ENCODE data around the gene FOXP1.
"Not testable (repeated sequence)": the region's sequence is repeated elsewhere in the genome, so short reads cannot be mapped to it uniquely, and the experiment has no call there.

Gene FOXP1

GRCh38 chr3:71026634-71027578 is 556.6 kb downstream of the FOXP1 start:
- Histone ChIP-seq H3K27ac (ENCODE audit: low read depth, low read length) (no peak overlapping the region), H3K79me2 (ENCODE audit: control insufficient read depth, insufficient read depth, low read length, unreplicated experiment) (peaks cover 44% of the 10 kb centered on the region)

GRCh38 chr3:71025516-71025915 is 558.0 kb downstream of the FOXP1 start:
- Histone ChIP-seq H3K4me1 (ENCODE audit: control insufficient read depth, insufficient read depth, low read length, unreplicated experiment) (peaks cover 12% of the 10 kb centered on the region), H3K79me2 (ENCODE audit: control insufficient read depth, insufficient read depth, low read length, unreplicated experiment) (peaks cover 41% of the 10 kb centered on the region), H3K27me3 (ENCODE audit: insufficient read depth, low read length) (no peaks in the 10 kb centered on the region), H3K36me3 (ENCODE audit: insufficient read depth, low read length) (no peaks in the 10 kb centered on the region), H2AFZ (ENCODE audit: low read length, unreplicated experiment) (no peak overlapping the region), H3K27ac (ENCODE audit: low read depth, low read length) (no peak overlapping the region), H3K4me3 (ENCODE audit: low read depth, low read length) (no peak overlapping the region)

More at GRCh38 chr3:71026634-71027578, 556.6 kb downstream of the FOXP1 start:
- H3K4me3 ChIP-seq (ENCODE audit: low read depth, low read length), result no peak overlapping the region
- no peaks in the 10 kb centered on the region for H3K27me3 ChIP-seq (ENCODE audit: insufficient read depth, low read length)
- H2AFZ ChIP-seq (ENCODE audit: low read length, unreplicated experiment), result no peak overlapping the region
- H3K4me1 ChIP-seq (ENCODE audit: control insufficient read depth, insufficient read depth, low read length, unreplicated experiment), result peaks cover 12% of the 10 kb centered on the region
- no peaks in the 10 kb centered on the region; the same call in 1 of the 2 replicates for H3K36me3 ChIP-seq (ENCODE audit: insufficient read depth, low read length)

GRCh38 chr3:71025010-71025409 is 558.5 kb downstream of the FOXP1 start:
- peaks cover 12% of the 10 kb centered on the region for H3K4me1 ChIP-seq (ENCODE audit: control insufficient read depth, insufficient read depth, low read length, unreplicated experiment)
- no peak overlapping the region for H2AFZ ChIP-seq (ENCODE audit: low read length, unreplicated experiment)
- H3K79me2 ChIP-seq (ENCODE audit: control insufficient read depth, insufficient read depth, low read length, unreplicated experiment), result peaks cover 37% of the 10 kb centered on the region
- no peaks in the 10 kb centered on the region for H3K27me3 ChIP-seq (ENCODE audit: insufficient read depth, low read length)
- H3K36me3 ChIP-seq (ENCODE audit: insufficient read depth, low read length), result no peaks in the 10 kb centered on the region
- H3K4me3 ChIP-seq (ENCODE audit: low read depth, low read length), result no peak overlapping the region
- no peak overlapping the region for H3K27ac ChIP-seq (ENCODE audit: low read depth, low read length)

- H2AFZ ChIP-seq (ENCODE audit: low read length, unreplicated experiment), result no peak overlapping the region
- H3K36me3 ChIP-seq (ENCODE audit: insufficient read depth, low read length), result no peaks in the 10 kb centered on the region; the same call in 1 of the 2 replicates
- H3K4me1 ChIP-seq (ENCODE audit: control insufficient read depth, insufficient read depth, low read length, unreplicated experiment), result peaks cover 17% of the 10 kb centered on the region
- peaks cover 36% of the 10 kb centered on the region for H3K79me2 ChIP-seq (ENCODE audit: control insufficient read depth, insufficient read depth, low read length, unreplicated experiment)
- no peak overlapping the region for H3K4me3 ChIP-seq (ENCODE audit: low read depth, low read length)
- no peaks in the 10 kb centered on the region for H3K27me3 ChIP-seq (ENCODE audit: insufficient read depth, low read length)
- no peak overlapping the region for H3K27ac ChIP-seq (ENCODE audit: low read depth, low read length)
Observed at GRCh38 chr3:71022551-71023335, 560.8 kb downstream of the FOXP1 start.

- Histone ChIP-seq H3K27me3 (ENCODE audit: insufficient read depth, low read length) (no peaks in the 10 kb centered on the region), H3K79me2 (ENCODE audit: control insufficient read depth, insufficient read depth, low read length, unreplicated experiment) (peaks cover 33% of the 10 kb centered on the region), H3K4me3 (ENCODE audit: low read depth, low read length) (no peak overlapping the region), H2AFZ (ENCODE audit: low read length, unreplicated experiment) (no peak overlapping the region), H3K4me1 (ENCODE audit: control insufficient read depth, insufficient read depth, low read length, unreplicated experiment) (peaks cover 8% of the 10 kb centered on the region), H3K27ac (ENCODE audit: low read depth, low read length) (no peak overlapping the region), H3K36me3 (ENCODE audit: insufficient read depth, low read length) (peaks cover 8% of the 10 kb centered on the region)
Observed at GRCh38 chr3:71018799-71019198, 564.7 kb downstream of the FOXP1 start.

- Histone ChIP-seq H3K27ac (ENCODE audit: low read depth, low read length) (no peak overlapping the region), H3K79me2 (ENCODE audit: control insufficient read depth, insufficient read depth, low read length, unreplicated experiment) (peaks cover 34% of the 10 kb centered on the region), H3K36me3 (ENCODE audit: insufficient read depth, low read length) (peaks cover 8% of the 10 kb centered on the region), H3K27me3 (ENCODE audit: insufficient read depth, low read length) (no peaks in the 10 kb centered on the region), H3K4me1 (ENCODE audit: control insufficient read depth, insufficient read depth, low read length, unreplicated experiment) (peaks cover 12% of the 10 kb centered on the region), H2AFZ (ENCODE audit: low read length, unreplicated experiment) (no peak overlapping the region), H3K4me3 (ENCODE audit: low read depth, low read length) (no peak overlapping the region; the same call in 1 of the 2 replicates)
Observed at GRCh38 chr3:71016178-71016845, 567.2 kb downstream of the FOXP1 start.

GRCh38 chr3:71014616-71015015 is 568.9 kb downstream of the FOXP1 start:
- H2AFZ ChIP-seq (ENCODE audit: low read length, unreplicated experiment); H3K27ac ChIP-seq (ENCODE audit: low read depth, low read length); H3K27me3 ChIP-seq (ENCODE audit: insufficient read depth, low read length); H3K4me3 ChIP-seq (ENCODE audit: low read depth, low read length); H3K36me3 ChIP-seq (ENCODE audit: insufficient read depth, low read length): not testable (repeated sequence)
- peaks cover 40% of the 10 kb centered on the region for H3K79me2 ChIP-seq (ENCODE audit: control insufficient read depth, insufficient read depth, low read length, unreplicated experiment)
- H3K4me1 ChIP-seq (ENCODE audit: control insufficient read depth, insufficient read depth, low read length, unreplicated experiment), result peaks cover 12% of the 10 kb centered on the region

- H2AFZ ChIP-seq (ENCODE audit: low read length, unreplicated experiment), result no peak overlapping the region
- no peak overlapping the region for H3K4me3 ChIP-seq (ENCODE audit: low read depth, low read length)
- H3K4me1 ChIP-seq (ENCODE audit: control insufficient read depth, insufficient read depth, low read length, unreplicated experiment), result peaks cover 9% of the 10 kb centered on the region
- H3K27me3 ChIP-seq (ENCODE audit: insufficient read depth, low read length), result no peaks in the 10 kb centered on the region
- peaks cover 8% of the 10 kb centered on the region for H3K36me3 ChIP-seq (ENCODE audit: insufficient read depth, low read length)
- no peak overlapping the region for H3K27ac ChIP-seq (ENCODE audit: low read depth, low read length)
- H3K79me2 ChIP-seq (ENCODE audit: control insufficient read depth, insufficient read depth, low read length, unreplicated experiment), result peaks cover 41% of the 10 kb centered on the region
Observed at GRCh38 chr3:71012971-71013370, 570.6 kb downstream of the FOXP1 start.

- Histone ChIP-seq H2AFZ (ENCODE audit: low read length, unreplicated experiment) (no peak overlapping the region), H3K27ac (ENCODE audit: low read depth, low read length) (no peak overlapping the region), H3K79me2 (ENCODE audit: control insufficient read depth, insufficient read depth, low read length, unreplicated experiment) (peaks cover 42% of the 10 kb centered on the region), H3K4me3 (ENCODE audit: low read depth, low read length) (no peak overlapping the region), H3K36me3 (ENCODE audit: insufficient read depth, low read length) (peaks cover 8% of the 10 kb centered on the region), H3K27me3 (ENCODE audit: insufficient read depth, low read length) (no peaks in the 10 kb centered on the region), H3K4me1 (ENCODE audit: control insufficient read depth, insufficient read depth, low read length, unreplicated experiment) (peaks cover 4% of the 10 kb centered on the region)
Observed at GRCh38 chr3:71011565-71012287, 571.8 kb downstream of the FOXP1 start.
